ENCODE results near the gene OXCT1.

The OXCT1 gene

GRCh38 chr5:41869724-41870626 is at the start of gene OXCT1:
Gene OXCT1 (minus strand): TSS chr5:41870425. CDS start chr5:41870358, 67 bp downstream.
- Histone ChIP-seq H3K27me3 (ENCODE audit: control insufficient read depth, insufficient read depth, low read length) (no peaks in the 10 kb centered on the region), H3K27ac (ENCODE audit: low read depth, low read length) (peak within 1 kb of the TSS; percentile 91), H3K9ac (ENCODE audit: low read length) (peak within 1 kb of the TSS; percentile 60), H3K4me3 (ENCODE audit: low read length) (peak within 1 kb of the TSS; percentile 88), H3K4me1 (ENCODE audit: control insufficient read depth, insufficient read depth, low read length) (no peaks in the 10 kb centered on the region), H3K36me3 (ENCODE audit: control insufficient read depth, insufficient read depth, low read length) (no peaks in the 10 kb centered on the region)

- H3K4me3 ChIP-seq (ENCODE audit: low read length), result no peak overlapping the region
- H3K27me3 ChIP-seq (ENCODE audit: control insufficient read depth, insufficient read depth, low read length), result no peaks in the 10 kb centered on the region
- no peaks in the 10 kb centered on the region for H3K4me1 ChIP-seq (ENCODE audit: control insufficient read depth, insufficient read depth, low read length)
- H3K36me3 ChIP-seq (ENCODE audit: control insufficient read depth, insufficient read depth, low read length), result peaks cover 15% of the 10 kb centered on the region
- no peak overlapping the region for H3K27ac ChIP-seq (ENCODE audit: low read depth, low read length)
- H3K9ac ChIP-seq (ENCODE audit: low read length), result no peak overlapping the region
Observed at GRCh38 chr5:41918105-41918504, 47.9 kb upstream of the OXCT1 start.

GRCh38 chr5:41908374-41909079 is 38.3 kb upstream of the OXCT1 start:
- Histone ChIP-seq H3K27me3 (ENCODE audit: control insufficient read depth, insufficient read depth, low read length) (no peaks in the 10 kb centered on the region), H3K36me3 (ENCODE audit: control insufficient read depth, insufficient read depth, low read length) (peaks cover 16% of the 10 kb centered on the region), H3K9ac (ENCODE audit: low read length) (no peak overlapping the region), H3K27ac (ENCODE audit: low read depth, low read length) (peak overlapping the region; percentile 70), H3K4me3 (ENCODE audit: low read length) (no peak overlapping the region), H3K4me1 (ENCODE audit: control insufficient read depth, insufficient read depth, low read length) (peaks cover 7% of the 10 kb centered on the region)

DNA sequence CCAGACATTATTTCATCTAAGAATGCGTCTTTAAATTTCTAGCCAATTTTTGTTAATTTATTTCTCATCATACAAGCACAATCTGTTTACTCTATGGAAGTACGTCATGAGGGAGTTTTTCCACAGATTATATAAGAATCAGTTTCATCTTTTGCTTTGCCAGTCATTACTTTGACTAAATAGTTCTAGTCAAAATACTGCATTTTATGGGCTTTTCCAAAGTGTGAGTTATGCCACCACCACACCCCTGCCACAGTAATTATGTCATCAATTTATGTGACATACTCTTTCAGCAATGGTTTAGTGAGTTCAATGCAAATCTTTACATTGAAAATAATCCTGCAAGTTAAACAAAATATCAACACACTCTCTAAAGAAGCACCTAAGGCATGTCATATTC is 35.9 kb upstream of the OXCT1 start:
- peaks cover 7% of the 10 kb centered on the region for H3K4me1 ChIP-seq (ENCODE audit: control insufficient read depth, insufficient read depth, low read length)
- no peak overlapping the region for H3K9ac ChIP-seq (ENCODE audit: low read length)

DNA sequence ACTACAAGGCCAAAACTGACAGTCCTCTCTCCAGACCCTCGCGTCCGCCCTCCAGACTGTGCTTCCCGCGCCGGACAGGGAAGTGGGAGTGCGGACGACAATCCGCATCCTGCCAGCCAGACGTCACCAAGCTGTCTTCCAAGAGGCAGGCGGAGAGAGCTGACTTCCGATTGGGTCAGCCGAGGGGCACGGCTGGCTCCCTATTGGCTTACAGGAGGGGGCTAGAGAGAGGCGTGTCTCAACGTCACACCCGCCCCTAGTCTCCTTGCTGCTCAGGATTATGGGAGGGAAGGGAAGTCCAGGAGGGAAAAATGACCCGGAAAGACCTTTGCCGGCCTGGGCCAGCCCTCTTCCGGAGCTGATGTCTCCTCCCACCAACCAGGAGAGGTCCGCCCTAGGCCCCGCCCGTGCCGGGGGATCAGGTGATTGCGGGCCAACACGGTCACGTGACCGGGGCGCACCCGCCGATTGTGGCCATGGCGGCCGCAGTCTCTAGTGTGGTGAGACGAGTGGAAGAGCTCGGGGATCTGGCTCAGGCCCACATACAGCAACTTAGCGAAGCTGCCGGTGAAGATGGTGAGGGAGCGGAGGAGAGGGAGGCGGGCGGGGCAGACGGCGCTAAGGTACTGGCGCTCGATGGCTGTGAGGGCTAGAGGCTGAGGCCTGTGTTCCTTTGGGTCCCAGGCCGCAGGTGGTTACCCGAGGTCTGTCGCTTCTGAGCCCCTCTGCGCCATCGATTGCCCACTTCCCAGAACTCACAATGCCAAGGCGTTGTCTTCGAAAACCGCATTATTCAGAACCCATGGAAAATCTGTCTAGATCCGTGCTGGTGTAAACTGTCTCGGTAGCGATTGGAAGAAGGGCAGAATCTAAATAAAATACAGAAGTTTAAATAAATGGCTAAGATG is 33.9 kb upstream of the OXCT1 start, which contains the start of gene RIMOC1:
Gene RIMOC1 (plus strand): TSS at position 453 of the 908 bp plus-strand sequence. CDS start 24 bp downstream, at position 477.
- H3K4me3 ChIP-seq (ENCODE audit: low read length), result peak within 1 kb of the TSS; percentile 90
- no peaks in the 10 kb centered on the region for H3K36me3 ChIP-seq (ENCODE audit: control insufficient read depth, insufficient read depth, low read length)
- H3K27me3 ChIP-seq (ENCODE audit: control insufficient read depth, insufficient read depth, low read length), result no peaks in the 10 kb centered on the region
- peak within 1 kb of the TSS; percentile 87 for H3K9ac ChIP-seq (ENCODE audit: low read length)
- H3K27ac ChIP-seq (ENCODE audit: low read depth, low read length), result peak within 1 kb of the TSS; percentile 87
- H3K4me1 ChIP-seq (ENCODE audit: control insufficient read depth, insufficient read depth, low read length), result peaks cover 7% of the 10 kb centered on the region

More for the DNA sequence above, 35.9 kb upstream of the OXCT1 start:
- Histone ChIP-seq H3K27ac (ENCODE audit: low read depth, low read length) (no peak overlapping the region), H3K36me3 (ENCODE audit: control insufficient read depth, insufficient read depth, low read length) (peaks cover 4% of the 10 kb centered on the region), H3K27me3 (ENCODE audit: control insufficient read depth, insufficient read depth, low read length) (no peaks in the 10 kb centered on the region), H3K4me3 (ENCODE audit: low read length) (no peak overlapping the region)

- no peak overlapping the region for H3K9ac ChIP-seq (ENCODE audit: low read length)
- H3K36me3 ChIP-seq (ENCODE audit: control insufficient read depth, insufficient read depth, low read length), result no peaks in the 10 kb centered on the region
- peak overlapping the region; percentile 87 for H3K27ac ChIP-seq (ENCODE audit: low read depth, low read length)
Observed at GRCh38 chr5:41903382-41903891, 33.2 kb upstream of the OXCT1 start.

GRCh38 chr5:41896230-41896629 is 26.0 kb upstream of the OXCT1 start:
- Histone ChIP-seq H3K4me3 (ENCODE audit: low read length) (no peak overlapping the region), H3K36me3 (ENCODE audit: control insufficient read depth, insufficient read depth, low read length) (no peaks in the 10 kb centered on the region), H3K27ac (ENCODE audit: low read depth, low read length) (no peak overlapping the region), H3K4me1 (ENCODE audit: control insufficient read depth, insufficient read depth, low read length) (no peaks in the 10 kb centered on the region), H3K27me3 (ENCODE audit: control insufficient read depth, insufficient read depth, low read length) (no peaks in the 10 kb centered on the region), H3K9ac (ENCODE audit: low read length) (no peak overlapping the region)

More at GRCh38 chr5:41903382-41903891, 33.2 kb upstream of the OXCT1 start:
- peak overlapping the region; percentile 68 for H3K4me3 ChIP-seq (ENCODE audit: low read length)
- H3K4me1 ChIP-seq (ENCODE audit: control insufficient read depth, insufficient read depth, low read length), result peaks cover 7% of the 10 kb centered on the region
- H3K27me3 ChIP-seq (ENCODE audit: control insufficient read depth, insufficient read depth, low read length), result no peaks in the 10 kb centered on the region

- H3K27me3 ChIP-seq (ENCODE audit: control insufficient read depth, insufficient read depth, low read length), result no peaks in the 10 kb centered on the region
- H3K4me3 ChIP-seq (ENCODE audit: low read length), result no peak overlapping the region
- no peak overlapping the region for H3K27ac ChIP-seq (ENCODE audit: low read depth, low read length)
- no peaks in the 10 kb centered on the region for H3K36me3 ChIP-seq (ENCODE audit: control insufficient read depth, insufficient read depth, low read length)
- H3K9ac ChIP-seq (ENCODE audit: low read length), result no peak overlapping the region
- no peaks in the 10 kb centered on the region for H3K4me1 ChIP-seq (ENCODE audit: control insufficient read depth, insufficient read depth, low read length)
Observed at GRCh38 chr5:41893074-41893851, 23.0 kb upstream of the OXCT1 start.

GRCh38 chr5:41892031-41892430 is 21.8 kb upstream of the OXCT1 start:
- no peak overlapping the region for H3K4me3 ChIP-seq (ENCODE audit: low read length)
- H3K27ac ChIP-seq (ENCODE audit: low read depth, low read length), result no peak overlapping the region
- no peaks in the 10 kb centered on the region for H3K36me3 ChIP-seq (ENCODE audit: control insufficient read depth, insufficient read depth, low read length)
- H3K4me1 ChIP-seq (ENCODE audit: control insufficient read depth, insufficient read depth, low read length), result no peaks in the 10 kb centered on the region
- H3K27me3 ChIP-seq (ENCODE audit: control insufficient read depth, insufficient read depth, low read length), result no peaks in the 10 kb centered on the region
- H3K9ac ChIP-seq (ENCODE audit: low read length), result no peak overlapping the region

- H3K9ac ChIP-seq (ENCODE audit: low read length), result no peak overlapping the region
- no peak overlapping the region for H3K27ac ChIP-seq (ENCODE audit: low read depth, low read length)
Observed at GRCh38 chr5:41891066-41891707, 21.0 kb upstream of the OXCT1 start.

GRCh38 chr5:41885286-41885685 is 15.1 kb upstream of the OXCT1 start:
- Histone ChIP-seq H3K4me1 (ENCODE audit: control insufficient read depth, insufficient read depth, low read length) (no peaks in the 10 kb centered on the region), H3K27ac (ENCODE audit: low read depth, low read length) (no peak overlapping the region), H3K4me3 (ENCODE audit: low read length) (no peak overlapping the region), H3K36me3 (ENCODE audit: control insufficient read depth, insufficient read depth, low read length) (no peaks in the 10 kb centered on the region), H3K9ac (ENCODE audit: low read length) (no peak overlapping the region), H3K27me3 (ENCODE audit: control insufficient read depth, insufficient read depth, low read length) (no peaks in the 10 kb centered on the region)

More at GRCh38 chr5:41891066-41891707, 21.0 kb upstream of the OXCT1 start:
- no peaks in the 10 kb centered on the region for H3K4me1 ChIP-seq (ENCODE audit: control insufficient read depth, insufficient read depth, low read length)
- H3K4me3 ChIP-seq (ENCODE audit: low read length), result no peak overlapping the region
- H3K36me3 ChIP-seq (ENCODE audit: control insufficient read depth, insufficient read depth, low read length), result no peaks in the 10 kb centered on the region
- H3K27me3 ChIP-seq (ENCODE audit: control insufficient read depth, insufficient read depth, low read length), result no peaks in the 10 kb centered on the region
